Measurements from ENCODE around the gene CREG1.

Gene CREG1

GRCh38 chr1:167514288-167514687, 39.3 kb downstream of the CREG1 start:
- no peak for TF ChIP-seq POLR2A (IDR thresholded peaks at IDR 0.05; ENCODE audit: low read length)
- no peak for TF ChIP-seq GATA1 (IDR thresholded peaks at IDR 0.05; ENCODE audit: low read depth, low read length)
- no peak for DNase-seq

DNA sequence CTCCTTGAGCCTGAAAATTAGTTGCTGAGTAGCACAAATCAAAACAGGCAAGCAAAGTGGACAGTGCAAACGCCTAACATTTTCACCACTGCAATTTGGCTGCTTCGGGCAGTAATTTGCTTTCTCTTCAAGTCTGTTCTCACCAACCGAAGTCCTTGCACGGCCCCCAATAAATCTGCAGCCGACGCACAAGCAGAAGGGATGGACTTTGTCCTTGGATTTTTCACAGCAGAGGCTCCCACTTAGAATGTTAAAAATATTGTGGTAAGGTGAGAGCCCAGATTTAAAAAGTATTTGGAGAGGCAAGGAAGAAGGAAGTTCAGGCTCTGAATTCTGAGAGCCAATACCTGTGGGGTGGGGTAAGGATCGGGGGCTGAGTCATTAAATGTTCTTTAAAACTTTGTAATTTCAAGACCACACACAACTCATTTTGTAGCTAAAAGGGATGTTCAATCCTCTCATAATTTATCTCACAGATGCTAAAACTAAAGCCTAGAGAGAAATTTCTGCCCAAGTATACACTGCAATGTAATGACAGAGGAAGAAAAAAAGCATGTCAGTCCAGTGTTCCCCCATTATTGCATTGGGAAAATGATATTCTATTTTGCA, 41.4 kb downstream of the CREG1 start:
- DNase-seq: no peak
- no peak for TF ChIP-seq GATA1 (IDR thresholded peaks at IDR 0.05; ENCODE audit: low read depth, low read length)
- no peak for TF ChIP-seq POLR2A (IDR thresholded peaks at IDR 0.05; ENCODE audit: low read length)

GRCh38 chr1:167511374-167511986, 42.1 kb downstream of the CREG1 start:
- DNase-seq: no peak
- no peak for TF ChIP-seq POLR2A (IDR thresholded peaks at IDR 0.05; ENCODE audit: low read length)
- no peak for TF ChIP-seq GATA1 (IDR thresholded peaks at IDR 0.05; ENCODE audit: low read depth, low read length)

- TF ChIP-seq GATA1 (IDR thresholded peaks at IDR 0.05; ENCODE audit: low read depth, low read length) (no peak), POLR2A (IDR thresholded peaks at IDR 0.05; ENCODE audit: low read length) (no peak)
- DNase-seq: no peak
These were observed 42.7 kb downstream of the CREG1 start for GRCh38 chr1:167510881-167511280.

DNA sequence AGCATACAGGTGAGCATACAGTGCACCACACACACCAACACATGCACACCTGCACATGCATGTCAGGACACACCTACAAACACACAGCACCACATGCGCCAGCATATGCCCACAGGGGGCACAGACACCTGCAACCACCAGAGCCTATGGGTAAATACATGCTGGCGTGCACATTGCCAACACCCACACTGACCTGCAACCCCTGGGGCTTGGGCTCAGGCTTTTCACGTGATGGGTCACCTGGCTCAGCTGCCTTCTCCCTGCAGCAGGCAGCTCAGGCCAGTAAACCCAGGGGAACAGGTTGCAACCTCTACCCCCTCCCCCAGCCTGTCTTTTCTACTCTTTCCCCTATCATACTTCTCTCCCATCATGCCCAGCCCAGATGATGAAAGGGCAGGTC, 43.3 kb downstream of the CREG1 start:
- DNase-seq: no peak
- no peak for TF ChIP-seq POLR2A (IDR thresholded peaks at IDR 0.05; ENCODE audit: low read length)
- no peak for TF ChIP-seq GATA1 (IDR thresholded peaks at IDR 0.05; ENCODE audit: low read depth, low read length)

GRCh38 chr1:167509587-167509986, 44.0 kb downstream of the CREG1 start:
- no peak for TF ChIP-seq POLR2A (IDR thresholded peaks at IDR 0.05; ENCODE audit: low read length)
- TF ChIP-seq GATA1 (IDR thresholded peaks at IDR 0.05; ENCODE audit: low read depth, low read length): no peak
- no peak for DNase-seq

DNA sequence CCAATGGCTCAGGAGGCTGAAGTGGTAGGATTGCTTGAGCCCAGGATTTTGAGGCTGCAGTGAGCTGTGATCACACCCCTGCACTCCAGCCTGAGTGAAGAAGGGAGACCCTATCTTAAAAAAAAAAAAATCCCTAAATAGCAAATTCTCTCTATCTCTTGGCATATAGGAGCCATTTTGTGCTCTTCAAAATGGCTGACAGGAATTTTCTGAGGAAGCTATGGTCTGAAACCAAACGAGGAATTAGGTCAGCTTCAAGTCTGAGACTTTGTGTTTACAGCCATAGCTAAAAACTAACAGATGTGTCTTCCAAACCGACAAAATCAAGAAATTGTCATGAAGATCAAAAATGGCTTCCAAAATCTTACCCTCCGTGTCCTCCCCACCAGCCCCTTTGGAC, 45.8 kb downstream of the CREG1 start:
- no peak for DNase-seq
- TF ChIP-seq GATA1 (IDR thresholded peaks at IDR 0.05; ENCODE audit: low read depth, low read length) (no peak), POLR2A (IDR thresholded peaks at IDR 0.05; ENCODE audit: low read length) (no peak)

GRCh38 chr1:167504467-167504827, 49.1 kb downstream of the CREG1 start:
- TF ChIP-seq POLR2A (IDR thresholded peaks at IDR 0.05; ENCODE audit: low read length): no peak
- DNase-seq: no peak

DNA sequence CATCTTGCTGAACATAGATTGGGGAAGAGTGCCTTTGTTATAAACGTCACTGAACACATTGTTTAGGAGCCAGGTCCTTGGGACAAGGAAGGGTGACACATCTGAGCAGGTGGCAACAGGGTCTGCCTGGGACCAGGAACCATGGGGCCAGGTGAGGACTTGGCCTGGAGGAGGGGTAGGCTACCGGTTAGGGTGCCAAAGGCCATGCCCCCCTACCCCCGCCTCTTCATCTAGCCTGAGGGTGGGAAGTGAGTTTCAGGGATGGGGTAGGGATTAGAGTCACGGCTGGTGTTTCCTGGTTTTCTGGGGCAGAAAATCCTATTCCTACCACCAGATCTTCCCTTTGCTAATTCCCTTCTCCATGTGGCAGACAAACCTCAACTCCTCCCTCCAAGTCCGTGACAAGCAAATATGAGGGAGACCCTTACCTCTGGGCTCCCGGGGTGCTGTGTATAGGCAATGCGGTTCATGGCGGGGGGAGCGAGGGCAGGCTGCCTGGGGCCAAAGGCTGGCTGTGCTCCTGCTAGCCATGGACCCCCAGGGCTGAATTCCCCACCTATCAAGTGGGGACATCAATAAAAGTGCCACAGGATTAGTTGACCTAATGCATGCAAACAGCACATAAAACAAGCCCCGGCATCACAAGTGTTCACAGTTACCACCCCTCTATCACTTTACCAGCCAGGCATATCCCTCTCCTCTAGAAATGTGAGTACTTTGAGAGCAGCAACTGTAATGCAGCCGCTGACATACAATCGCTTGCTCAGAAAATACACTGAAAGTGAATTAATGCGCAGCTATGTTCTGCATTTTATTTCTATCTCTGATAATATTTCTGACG, 49.7 kb downstream of the CREG1 start:
- no peak for DNase-seq
- TF ChIP-seq GATA1 (IDR thresholded peaks at IDR 0.05; ENCODE audit: low read depth, low read length): no peak
- TF ChIP-seq POLR2A (IDR thresholded peaks at IDR 0.05; ENCODE audit: low read length): no peak

DNA sequence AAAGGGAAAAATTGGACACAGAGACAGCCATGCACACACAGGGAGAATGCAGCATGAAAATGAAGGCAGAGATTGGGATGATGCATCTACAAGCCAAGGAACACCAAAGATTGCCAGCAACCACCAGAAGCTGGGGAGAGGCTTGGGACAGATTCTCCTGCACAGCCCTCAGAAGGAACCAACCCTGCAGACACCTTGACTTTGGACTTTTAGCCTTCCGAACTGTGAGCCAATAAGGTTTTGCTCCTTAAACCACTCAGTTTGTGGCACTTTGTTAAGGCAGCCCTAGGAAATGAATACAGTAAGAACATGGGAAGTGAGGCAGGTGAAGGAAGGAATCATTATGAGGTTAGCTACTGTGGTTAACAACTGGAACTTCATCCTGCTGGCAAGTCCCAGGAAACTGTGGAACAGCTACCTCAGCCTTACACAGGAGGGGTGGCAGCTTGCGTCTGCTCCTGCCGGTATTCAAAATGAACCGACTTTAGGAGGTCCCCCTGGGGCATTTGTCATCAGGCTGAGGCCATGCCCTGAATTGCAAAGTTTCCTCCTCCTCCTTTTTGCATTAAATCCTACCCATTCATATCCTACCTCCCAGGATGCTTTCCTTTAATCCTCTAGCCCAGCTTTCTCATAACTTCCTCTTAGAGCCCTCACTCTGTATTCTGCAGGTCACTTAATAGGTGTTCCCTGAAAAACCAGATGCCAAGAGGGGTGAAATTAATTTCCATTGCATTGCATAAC, 50.7 kb downstream of the CREG1 start:
- no peak for TF ChIP-seq GATA1 (IDR thresholded peaks at IDR 0.05; ENCODE audit: low read depth, low read length)
- TF ChIP-seq POLR2A (IDR thresholded peaks at IDR 0.05; ENCODE audit: low read length): no peak

DNA sequence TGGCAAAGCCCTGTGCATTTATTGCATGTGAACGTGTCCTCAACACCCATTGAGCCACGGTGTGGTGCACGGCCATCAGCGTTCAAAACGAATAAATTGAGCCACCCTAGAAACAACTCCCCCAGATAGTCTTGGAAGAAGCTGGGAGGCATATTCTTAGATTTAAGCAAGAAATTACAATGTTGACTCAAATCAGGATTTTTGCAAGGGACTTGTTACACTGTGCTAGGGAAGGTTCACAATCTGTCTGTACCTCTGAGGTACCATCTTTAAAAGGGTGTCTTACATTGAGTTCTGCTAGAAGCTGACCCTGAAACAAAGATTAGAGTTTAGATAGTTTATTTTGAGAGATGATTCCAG, 51.4 kb downstream of the CREG1 start:
- no peak for DNase-seq
- TF ChIP-seq GATA1 (IDR thresholded peaks at IDR 0.05; ENCODE audit: low read depth, low read length): no peak
- no peak for TF ChIP-seq POLR2A (IDR thresholded peaks at IDR 0.05; ENCODE audit: low read length)

More for the DNA sequence above, 50.7 kb downstream of the CREG1 start:
- DNase-seq: no peak

GRCh38 chr1:167501515-167502191, 51.9 kb downstream of the CREG1 start:
- TF ChIP-seq GATA1 (IDR thresholded peaks at IDR 0.05; ENCODE audit: low read depth, low read length) (no peak), POLR2A (IDR thresholded peaks at IDR 0.05; ENCODE audit: low read length) (no peak)
- no peak for DNase-seq

- TF ChIP-seq POLR2A (IDR thresholded peaks at IDR 0.05; ENCODE audit: low read length) (no peak), GATA1 (IDR thresholded peaks at IDR 0.05; ENCODE audit: low read depth, low read length) (no peak)
These were observed 53.2 kb downstream of the CREG1 start for GRCh38 chr1:167500283-167500860.

More at GRCh38 chr1:167500283-167500860, 53.2 kb downstream of the CREG1 start:
- no peak for DNase-seq
